Liver (tissue), 9 donors: Measurements from ENCODE around the gene IKZF1. TPM values are rescaled to one million over a fixed set of nuclear protein-coding genes. Genes with fewer than 3 reads are reported as not detected.
A peak's percentile ranks its signal among the peaks of the same experiment; 100 is the strongest.

Experiments used
- DNase-seq: peaks from one replicate; pipeline ENCODE4 v3.0.0-alpha.2; 2017; ENCODE audit warnings: low spot score
- H3K27ac ChIP-seq, 2 donors: one replicate each; pipeline ENCODE4 v1.7.0; 2013; ENCODE audit warnings: inconsistent platforms in 2 of 2, low read length in 2 of 2, control low read depth in 1 of 2, low read depth in 1 of 2, mild to moderate bottlenecking in 1 of 2
- H3K27me3 ChIP-seq, 4 donors: one replicate each; pipeline versions ENCODE4 v1.6.1 to v1.7.0; 2013; ENCODE audit warnings: low read length in 3 of 4, inconsistent platforms in 1 of 4, mild to moderate bottlenecking in 1 of 4, moderate library complexity in 1 of 4; ENCODE audit not compliant: control insufficient read depth in 4 of 4, insufficient read depth in 4 of 4
- H3K36me3 ChIP-seq, 4 donors: one replicate each; pipeline versions ENCODE4 v1.6.1 to v1.7.0; 2013; ENCODE audit warnings: low read length in 3 of 4, mild to moderate bottlenecking in 3 of 4, low read depth in 1 of 4, moderate library complexity in 1 of 4; ENCODE audit not compliant: control insufficient read depth in 4 of 4, insufficient read depth in 3 of 4
- H3K4me1 ChIP-seq, 4 donors: one replicate each; pipeline versions ENCODE4 v1.6.1 to v1.7.0; 2013; ENCODE audit warnings: low read length in 3 of 4, mild to moderate bottlenecking in 3 of 4, moderate library complexity in 1 of 4; ENCODE audit not compliant: control insufficient read depth in 4 of 4, insufficient read depth in 4 of 4
- H3K4me3 ChIP-seq, 3 donors: one replicate each; pipeline versions ENCODE4 v1.6.1 to v1.7.0; 2013; ENCODE audit warnings: low read length in 3 of 3, control low read depth in 1 of 3, low read depth in 1 of 3, mild to moderate bottlenecking in 1 of 3
- H3K9ac ChIP-seq, 2 donors: one replicate each; pipeline ENCODE4 v1.7.0; 2013; ENCODE audit warnings: low read length in 2 of 2, mild to moderate bottlenecking in 2 of 2, moderate library complexity in 2 of 2, control low read depth in 1 of 2, low read depth in 1 of 2
- H3K9me3 ChIP-seq, 4 donors: one replicate each; pipeline versions ENCODE4 v1.6.1 to v1.7.0; 2013; ENCODE audit warnings: low read length in 3 of 4; ENCODE audit not compliant: control insufficient read depth in 4 of 4
- FOXA1 ChIP-seq: IDR thresholded peaks from 2 replicates; pipeline ENCODE4 v1.6.1; 2016; ENCODE audit warnings: antibody characterized with exemption
- FOXA2 ChIP-seq: IDR thresholded peaks from 2 replicates; pipeline ENCODE4 v1.6.1; 2016; ENCODE audit warnings: antibody characterized with exemption
- GABPA ChIP-seq, 2 donors: IDR thresholded peaks in 1 of 2; conservative IDR thresholded peaks in 1 of 2; 2 replicates each; pipeline ENCODE4 v1.6.1; 2016; ENCODE audit warnings: antibody characterized with exemption in 2 of 2, mild to moderate bottlenecking in 1 of 2, moderate library complexity in 1 of 2
- HNF4G ChIP-seq: IDR thresholded peaks from 2 replicates; pipeline ENCODE4 v1.6.1; 2016; ENCODE audit warnings: antibody characterized with exemption
- JUND ChIP-seq, 2 donors: IDR thresholded peaks; 2 replicates each; pipeline ENCODE4 v1.6.1; 2016; ENCODE audit warnings: antibody characterized with exemption in 2 of 2
- NR2F2 ChIP-seq: IDR thresholded peaks from 2 replicates; pipeline ENCODE4 v1.6.1; 2016; ENCODE audit warnings: antibody characterized with exemption
- RAD21 ChIP-seq, 2 donors: IDR thresholded peaks; 2 replicates each; pipeline ENCODE4 v1.6.1; 2016; ENCODE audit warnings: antibody characterized with exemption in 2 of 2, mild to moderate bottlenecking in 2 of 2
- RXRA ChIP-seq, 2 donors: IDR thresholded peaks; 2 replicates each; pipeline ENCODE4 v1.6.1; 2017 to 2018; ENCODE audit warnings: antibody characterized with exemption in 2 of 2, mild to moderate bottlenecking in 1 of 2
- SP1 ChIP-seq: IDR thresholded peaks from 2 replicates; pipeline ENCODE4 v1.6.1; 2018; ENCODE audit warnings: antibody characterized with exemption, mild to moderate bottlenecking
- TAF1 ChIP-seq: conservative IDR thresholded peaks from 2 replicates; pipeline ENCODE4 v1.6.1; 2016; ENCODE audit warnings: antibody characterized with exemption, mild to moderate bottlenecking
- WGBS: extraction: QIAGEN DNeasy Blood & Tissue Kit; methylation state at CpG from one replicate; pipeline ENCODE4 v1.1.7; 2013; 5-methylcytosine and 5-hydroxymethylcytosine counted together
- polyA plus RNA-seq, 2 donors: library from polyadenylated mRNA; stranded (reverse) in 1 of 2; unstranded in 1 of 2; fragments of 200-250 nt in 1 of 2; fragments of >200 nt in 1 of 2; fragmentation: Nextera tagmentation in 1 of 2; extraction: Ambion mirVana in 1 of 2; gene quantifications; one replicate each; pipeline versions ENCODE4 v1.2.1 to v1.2.3, GENCODE V29; 2013 to 2015
- total RNA-seq, 2 donors: library from RNA; depleted of rRNA; stranded (reverse); fragments of >200 nt; gene quantifications; one replicate each; pipeline ENCODE4 v1.2.3, GENCODE V29; 2014
- TF ChIP-seq, protein P1 (sequence below): IDR thresholded peaks from 2 replicates; pipeline ENCODE4 v1.6.1; 2016; ENCODE audit warnings: antibody characterized with exemption, mild to moderate bottlenecking
- TF ChIP-seq, protein P2 (sequence below): fragments of 150-350 bp; IDR thresholded peaks from 2 replicates; pipeline ENCODE4 v1.5.1; 2017; ENCODE audit warnings: improper control_type of control experiment, low read depth, low read length; ENCODE audit not compliant: missing input control
- TF ChIP-seq, protein P3 (sequence below): IDR thresholded peaks from 2 replicates; pipeline ENCODE4 v1.6.1; 2016; ENCODE audit warnings: antibody characterized with exemption
- TF ChIP-seq, protein P4 (sequence below): IDR thresholded peaks from 2 replicates; pipeline ENCODE4 v1.6.1; 2016; ENCODE audit warnings: antibody characterized with exemption
- donor health status: healthy.
- donor health status: healthy.
- donor health status: healthy.
- donor health status: healthy.
- donor health status: healthy.

The IKZF1 gene
- total RNA-seq = 10 to 100 TPM in 1 of 2 donors, 1 to 10 TPM in 1; 9.8 to 43.5 TPM
- polyA plus RNA-seq = 1 to 10 TPM; 1.6 to 2.6 TPM

DNA sequence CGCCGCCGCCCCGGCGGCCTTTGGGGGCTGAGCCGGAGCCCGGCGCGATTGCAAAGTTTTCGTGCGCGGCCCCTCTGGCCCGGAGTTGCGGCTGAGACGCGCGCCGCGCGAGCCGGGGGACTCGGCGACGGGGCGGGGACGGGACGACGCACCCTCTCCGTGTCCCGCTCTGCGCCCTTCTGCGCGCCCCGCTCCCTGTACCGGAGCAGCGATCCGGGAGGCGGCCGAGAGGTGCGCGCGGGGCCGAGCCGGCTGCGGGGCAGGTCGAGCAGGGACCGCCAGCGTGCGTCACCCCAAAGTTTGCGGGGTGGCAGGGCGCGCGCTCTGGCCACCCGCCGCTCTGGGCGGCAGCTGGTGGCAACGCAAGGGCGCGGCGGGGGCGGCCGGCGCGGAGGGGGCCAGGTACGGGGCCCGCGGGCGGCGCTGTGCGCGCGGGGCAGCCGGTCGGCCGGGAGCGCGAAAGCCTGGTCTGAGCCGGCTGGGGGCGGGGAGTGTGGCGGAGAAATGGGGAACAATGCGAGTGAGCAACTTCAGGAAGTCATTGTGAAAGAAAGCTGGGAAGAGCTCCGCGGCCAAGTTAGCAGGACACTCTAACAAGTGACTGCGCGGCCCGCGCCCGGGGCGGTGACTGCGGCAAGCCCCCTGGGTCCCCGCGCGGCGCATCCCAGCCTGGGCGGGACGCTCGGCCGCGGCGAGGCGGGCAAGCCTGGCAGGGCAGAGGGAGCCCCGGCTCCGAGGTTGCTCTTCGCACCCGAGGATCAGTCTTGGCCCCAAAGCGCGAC is at the start of gene IKZF1:
Gene IKZF1, plus strand, starts transcription at position 588 of the 782 bp plus-strand sequence. CDS start 14,346 bp downstream, outside the sequence.
- peak within 1 kb of the TSS; percentile 42 to 64 (median 54) for H3K4me3 ChIP-seq
- H3K27ac ChIP-seq = peak within 1 kb of the TSS; percentile 67 to 69
- no peaks in the 10 kb centered on the region for H3K36me3 ChIP-seq
- peaks cover 3 to 11% (median 8%) of the 10 kb centered on the region in 4 donors for H3K4me1 ChIP-seq
- peak within 1 kb of the TSS in 1 of 2 donors; percentile 81 for H3K9ac ChIP-seq
- DNase-seq = peak; percentile 72
- peaks cover 2 to 11% (median 9%) of the 10 kb centered on the region in 4 donors for H3K27me3 ChIP-seq
- TF ChIP-seq, protein P1, sequence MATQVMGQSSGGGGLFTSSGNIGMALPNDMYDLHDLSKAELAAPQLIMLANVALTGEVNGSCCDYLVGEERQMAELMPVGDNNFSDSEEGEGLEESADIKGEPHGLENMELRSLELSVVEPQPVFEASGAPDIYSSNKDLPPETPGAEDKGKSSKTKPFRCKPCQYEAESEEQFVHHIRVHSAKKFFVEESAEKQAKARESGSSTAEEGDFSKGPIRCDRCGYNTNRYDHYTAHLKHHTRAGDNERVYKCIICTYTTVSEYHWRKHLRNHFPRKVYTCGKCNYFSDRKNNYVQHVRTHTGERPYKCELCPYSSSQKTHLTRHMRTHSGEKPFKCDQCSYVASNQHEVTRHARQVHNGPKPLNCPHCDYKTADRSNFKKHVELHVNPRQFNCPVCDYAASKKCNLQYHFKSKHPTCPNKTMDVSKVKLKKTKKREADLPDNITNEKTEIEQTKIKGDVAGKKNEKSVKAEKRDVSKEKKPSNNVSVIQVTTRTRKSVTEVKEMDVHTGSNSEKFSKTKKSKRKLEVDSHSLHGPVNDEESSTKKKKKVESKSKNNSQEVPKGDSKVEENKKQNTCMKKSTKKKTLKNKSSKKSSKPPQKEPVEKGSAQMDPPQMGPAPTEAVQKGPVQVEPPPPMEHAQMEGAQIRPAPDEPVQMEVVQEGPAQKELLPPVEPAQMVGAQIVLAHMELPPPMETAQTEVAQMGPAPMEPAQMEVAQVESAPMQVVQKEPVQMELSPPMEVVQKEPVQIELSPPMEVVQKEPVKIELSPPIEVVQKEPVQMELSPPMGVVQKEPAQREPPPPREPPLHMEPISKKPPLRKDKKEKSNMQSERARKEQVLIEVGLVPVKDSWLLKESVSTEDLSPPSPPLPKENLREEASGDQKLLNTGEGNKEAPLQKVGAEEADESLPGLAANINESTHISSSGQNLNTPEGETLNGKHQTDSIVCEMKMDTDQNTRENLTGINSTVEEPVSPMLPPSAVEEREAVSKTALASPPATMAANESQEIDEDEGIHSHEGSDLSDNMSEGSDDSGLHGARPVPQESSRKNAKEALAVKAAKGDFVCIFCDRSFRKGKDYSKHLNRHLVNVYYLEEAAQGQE = no peak
- TF ChIP-seq JUND (IDR thresholded peaks at IDR 0.05) (no peak), FOXA1 (no peak), RXRA (IDR thresholded peaks at IDR 0.05) (no peak), GABPA (IDR thresholded peaks at IDR 0.05 in 1 of 2, conservative IDR thresholded peaks at IDR 0.05 in 1 of 2) (no peak), HNF4G (no peak), RAD21 (IDR thresholded peaks at IDR 0.05) (no peak), NR2F2 (no peak)
- TF ChIP-seq, protein P2, sequence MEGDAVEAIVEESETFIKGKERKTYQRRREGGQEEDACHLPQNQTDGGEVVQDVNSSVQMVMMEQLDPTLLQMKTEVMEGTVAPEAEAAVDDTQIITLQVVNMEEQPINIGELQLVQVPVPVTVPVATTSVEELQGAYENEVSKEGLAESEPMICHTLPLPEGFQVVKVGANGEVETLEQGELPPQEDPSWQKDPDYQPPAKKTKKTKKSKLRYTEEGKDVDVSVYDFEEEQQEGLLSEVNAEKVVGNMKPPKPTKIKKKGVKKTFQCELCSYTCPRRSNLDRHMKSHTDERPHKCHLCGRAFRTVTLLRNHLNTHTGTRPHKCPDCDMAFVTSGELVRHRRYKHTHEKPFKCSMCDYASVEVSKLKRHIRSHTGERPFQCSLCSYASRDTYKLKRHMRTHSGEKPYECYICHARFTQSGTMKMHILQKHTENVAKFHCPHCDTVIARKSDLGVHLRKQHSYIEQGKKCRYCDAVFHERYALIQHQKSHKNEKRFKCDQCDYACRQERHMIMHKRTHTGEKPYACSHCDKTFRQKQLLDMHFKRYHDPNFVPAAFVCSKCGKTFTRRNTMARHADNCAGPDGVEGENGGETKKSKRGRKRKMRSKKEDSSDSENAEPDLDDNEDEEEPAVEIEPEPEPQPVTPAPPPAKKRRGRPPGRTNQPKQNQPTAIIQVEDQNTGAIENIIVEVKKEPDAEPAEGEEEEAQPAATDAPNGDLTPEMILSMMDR = no peak
- TF ChIP-seq, protein P3, sequence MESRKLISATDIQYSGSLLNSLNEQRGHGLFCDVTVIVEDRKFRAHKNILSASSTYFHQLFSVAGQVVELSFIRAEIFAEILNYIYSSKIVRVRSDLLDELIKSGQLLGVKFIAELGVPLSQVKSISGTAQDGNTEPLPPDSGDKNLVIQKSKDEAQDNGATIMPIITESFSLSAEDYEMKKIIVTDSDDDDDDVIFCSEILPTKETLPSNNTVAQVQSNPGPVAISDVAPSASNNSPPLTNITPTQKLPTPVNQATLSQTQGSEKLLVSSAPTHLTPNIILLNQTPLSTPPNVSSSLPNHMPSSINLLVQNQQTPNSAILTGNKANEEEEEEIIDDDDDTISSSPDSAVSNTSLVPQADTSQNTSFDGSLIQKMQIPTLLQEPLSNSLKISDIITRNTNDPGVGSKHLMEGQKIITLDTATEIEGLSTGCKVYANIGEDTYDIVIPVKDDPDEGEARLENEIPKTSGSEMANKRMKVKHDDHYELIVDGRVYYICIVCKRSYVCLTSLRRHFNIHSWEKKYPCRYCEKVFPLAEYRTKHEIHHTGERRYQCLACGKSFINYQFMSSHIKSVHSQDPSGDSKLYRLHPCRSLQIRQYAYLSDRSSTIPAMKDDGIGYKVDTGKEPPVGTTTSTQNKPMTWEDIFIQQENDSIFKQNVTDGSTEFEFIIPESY = no peak
- no peaks in the 10 kb centered on the region for H3K9me3 ChIP-seq
- 1% methylated on average over 107 of the region's 107 CpGs for WGBS

DNA sequence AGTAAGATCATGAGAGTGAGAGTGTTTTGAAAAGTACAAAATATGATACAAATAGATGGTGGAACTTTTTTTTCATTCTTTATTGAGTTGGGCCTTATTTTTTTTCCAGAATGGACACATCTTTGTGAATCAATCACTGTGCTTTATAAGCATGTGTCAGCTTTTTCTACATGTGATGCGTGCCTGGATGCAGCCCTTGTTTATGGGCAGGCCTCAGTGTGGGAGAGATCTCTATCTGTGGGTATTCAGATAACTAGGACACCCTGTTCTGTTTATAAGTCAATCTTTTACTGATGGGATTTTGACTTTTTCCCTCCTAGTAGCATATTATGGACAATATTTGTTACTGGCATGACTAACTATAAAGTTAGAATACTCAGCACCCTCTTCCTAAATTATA is 42.9 kb upstream of the IKZF1 start:
- Histone ChIP-seq H3K9me3 (no peaks in the 10 kb centered on the region), H3K4me3 (no peak overlapping the region), H3K27ac (no peak overlapping the region), H3K36me3 (no peaks in the 10 kb centered on the region), H3K9ac (no peak overlapping the region), H3K27me3 (no peaks in the 10 kb centered on the region), H3K4me1 (no peaks in the 10 kb centered on the region)
- DNase-seq = no peak
- WGBS = 77% methylated on average over 1 of the region's 1 CpG
- TF ChIP-seq FOXA2 (no peak), SP1 (no peak), RAD21 (IDR thresholded peaks at IDR 0.05) (no peak), TAF1 (no peak)
- TF ChIP-seq, protein P4, sequence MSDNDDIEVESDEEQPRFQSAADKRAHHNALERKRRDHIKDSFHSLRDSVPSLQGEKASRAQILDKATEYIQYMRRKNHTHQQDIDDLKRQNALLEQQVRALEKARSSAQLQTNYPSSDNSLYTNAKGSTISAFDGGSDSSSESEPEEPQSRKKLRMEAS = no peak
- TF ChIP-seq, protein P2 = no peak
- TF ChIP-seq, protein P1 = no peak
- TF ChIP-seq, protein P3 = no peak
